H9 (cell line): ENCODE measurements around the gene CHST8. TPM values are rescaled to one million over a fixed set of nuclear protein-coding genes. Genes with fewer than 3 reads are reported as not detected.

Experiments
- DNase-seq: peaks from one replicate; pipeline ENCODE4 v3.0.0-alpha.2; 2017
- H2AFZ ChIP-seq: one replicate; pipeline ENCODE4 v1.6.1; 2013; ENCODE audit warnings: mild to moderate bottlenecking, low read length, control low read depth, moderate library complexity
- H2AK5ac ChIP-seq: 2 replicates; pipeline ENCODE4 v1.6.1; 2013; ENCODE audit warnings: low read length, control low read depth, mixed read lengths; ENCODE audit not compliant: insufficient read length
- H2BK120ac ChIP-seq: one replicate; pipeline ENCODE4 v1.6.1; 2013; ENCODE audit warnings: low read depth, mild to moderate bottlenecking, low read length, control low read depth, inconsistent platforms; ENCODE audit not compliant: poor library complexity, severe bottlenecking
- H2BK12ac ChIP-seq: 2 replicates; pipeline ENCODE4 v1.6.1; 2013; ENCODE audit warnings: low read length, control low read depth, mixed read lengths, low read depth; ENCODE audit not compliant: insufficient read length
- H2BK15ac ChIP-seq: 2 replicates; pipeline ENCODE4 v1.6.1; 2013; ENCODE audit warnings: low read depth, low read length, control low read depth
- H2BK20ac ChIP-seq: one replicate; pipeline ENCODE4 v1.6.1; 2013; ENCODE audit warnings: low read depth, mild to moderate bottlenecking, low read length, control low read depth, inconsistent platforms; ENCODE audit not compliant: poor library complexity, severe bottlenecking
- H2BK5ac ChIP-seq: 2 replicates; pipeline ENCODE4 v1.6.1; 2013; ENCODE audit warnings: low read length, control low read depth, mixed read lengths; ENCODE audit not compliant: insufficient read length
- H3K14ac ChIP-seq: 2 replicates; pipeline ENCODE4 v1.6.1; 2013; ENCODE audit warnings: low read length, control low read depth; ENCODE audit not compliant: insufficient read depth
- H3K18ac ChIP-seq: 2 replicates; pipeline ENCODE4 v1.6.1; 2013; ENCODE audit warnings: low read depth, mild to moderate bottlenecking, mixed read lengths, low read length, control low read depth; ENCODE audit not compliant: insufficient read length
- H3K23ac ChIP-seq: 2 replicates; pipeline ENCODE4 v1.6.1; 2013; ENCODE audit warnings: low read length, control low read depth, mixed read lengths, low read depth; ENCODE audit not compliant: insufficient read length
- H3K23me2 ChIP-seq: 2 replicates; pipeline ENCODE4 v1.6.1; 2013; ENCODE audit warnings: low read depth, mild to moderate bottlenecking, mixed read lengths, low read length, control low read depth; ENCODE audit not compliant: insufficient read length, poor library complexity, severe bottlenecking
- H3K27ac ChIP-seq: 2 replicates; pipeline ENCODE4 v1.5.1; 2013; ENCODE audit warnings: low read length, control low read depth, mixed read lengths, low read depth; ENCODE audit not compliant: insufficient read length
- H3K27me3 ChIP-seq: 2 replicates; pipeline ENCODE4 v1.6.1; 2013; ENCODE audit warnings: low read length, control low read depth, inconsistent platforms; ENCODE audit not compliant: insufficient read depth
- H3K4ac ChIP-seq: 2 replicates; pipeline ENCODE4 v1.6.1; 2013; ENCODE audit warnings: low read depth, mild to moderate bottlenecking, control low read depth, inconsistent platforms, low read length, moderate library complexity
- H3K4me1 ChIP-seq: 2 replicates; pipeline ENCODE4 v1.6.1; 2013; ENCODE audit warnings: low read length, control low read depth, inconsistent platforms; ENCODE audit not compliant: insufficient read depth
- H3K4me2 ChIP-seq: 2 replicates; pipeline ENCODE4 v1.6.1; 2013; ENCODE audit warnings: low read length, control low read depth, mixed read lengths; ENCODE audit not compliant: insufficient read length, insufficient read depth
- H3K56ac ChIP-seq: 2 replicates; pipeline ENCODE4 v1.6.1; 2013; ENCODE audit warnings: low read depth, mild to moderate bottlenecking, mixed read lengths, low read length, control low read depth; ENCODE audit not compliant: insufficient read length
- H3K79me1 ChIP-seq: 2 replicates; pipeline ENCODE4 v1.6.1; 2013; ENCODE audit warnings: low read depth, mild to moderate bottlenecking, moderate library complexity, low read length, control low read depth, inconsistent platforms; ENCODE audit not compliant: insufficient read depth, poor library complexity, severe bottlenecking
- H3K79me2 ChIP-seq: 2 replicates; pipeline ENCODE4 v1.6.1; 2013; ENCODE audit warnings: low read length, control low read depth, inconsistent platforms; ENCODE audit not compliant: insufficient read depth
- H3K9ac ChIP-seq: 2 replicates; pipeline ENCODE4 v1.6.1; 2013; ENCODE audit warnings: low read length, control low read depth, mixed read lengths; ENCODE audit not compliant: insufficient read length; ENCODE audit errors: extremely low read depth
- H3K9me3 ChIP-seq: one replicate; pipeline ENCODE4 v1.6.1; 2013; ENCODE audit warnings: low read depth, low read length, inconsistent platforms; ENCODE audit not compliant: control insufficient read depth
- H3T11ph ChIP-seq: one replicate; pipeline ENCODE4 v1.6.1; 2013; ENCODE audit warnings: mild to moderate bottlenecking, low read length, control low read depth, inconsistent platforms
- H4K20me1 ChIP-seq: one replicate; pipeline ENCODE4 v1.6.1; 2013; ENCODE audit not compliant: control insufficient read depth, insufficient read length, insufficient read depth
- H4K5ac ChIP-seq: 2 replicates; pipeline ENCODE4 v1.6.1; 2013; ENCODE audit warnings: low read depth, mild to moderate bottlenecking, mixed read lengths, low read length, control low read depth; ENCODE audit not compliant: insufficient read length
- H4K8ac ChIP-seq: replicated peaks from 2 replicates; pipeline ENCODE4 v1.6.1; 2013; ENCODE audit warnings: low read length, control low read depth, mixed read lengths, low read depth; ENCODE audit not compliant: insufficient read length
- H4K91ac ChIP-seq: 2 replicates; pipeline ENCODE4 v1.6.1; 2013; ENCODE audit warnings: low read depth, mild to moderate bottlenecking, moderate library complexity, mixed read lengths, low read length, control low read depth; ENCODE audit not compliant: insufficient read length
- H3K27ac Mint-ChIP-seq, 3 experiments: 2 replicates in 2 of 3; 3 replicates in 1 of 3; pipeline ENCODE4 v1.8.0; 2020 to 2021; ENCODE audit warnings: mixed read lengths in 3 of 3, mild to moderate bottlenecking in 1 of 3, moderate library complexity in 1 of 3
- H3K27me3 Mint-ChIP-seq: 2 replicates; pipeline ENCODE4 v1.8.0; 2021; ENCODE audit warnings: low read depth, mild to moderate bottlenecking, moderate library complexity, mixed read lengths
- H3K36me3 Mint-ChIP-seq, 3 experiments: 2 replicates in 2 of 3; 3 replicates in 1 of 3; pipeline ENCODE4 v1.8.0; 2020 to 2021; ENCODE audit warnings: low read depth in 3 of 3, mixed read lengths in 3 of 3; ENCODE audit not compliant: insufficient read depth in 1 of 3
- H3K4me1 Mint-ChIP-seq, 2 experiments: 2 replicates each; pipeline ENCODE4 v1.8.0; 2020; ENCODE audit warnings: mixed read lengths in 2 of 2
- H3K4me3 Mint-ChIP-seq, 2 experiments: 2 replicates in 1 of 2; 3 replicates in 1 of 2; pipeline ENCODE4 v1.8.0; 2020 to 2021; ENCODE audit warnings: mild to moderate bottlenecking in 2 of 2, mixed read lengths in 2 of 2, moderate library complexity in 1 of 2
- H3K9me3 Mint-ChIP-seq, 2 experiments: 2 replicates in 1 of 2; 3 replicates in 1 of 2; pipeline ENCODE4 v1.8.0; 2020; ENCODE audit warnings: mild to moderate bottlenecking in 2 of 2, mixed read lengths in 2 of 2, moderate library complexity in 1 of 2
- CTCF ChIP-seq: fragments of 200-600 bp; sonication (generic); conservative IDR thresholded peaks from 3 replicates; pipeline ENCODE4 v1.8.0; 2021; ENCODE audit warnings: antibody characterized with exemption, mild to moderate bottlenecking
- WGBS: extraction: QIAGEN DNeasy Blood & Tissue Kit; methylation state at CpG from one replicate; pipeline ENCODE4 v1.1.7; 2013; ENCODE audit warnings: missing lambda C conversion rate, low lambda C conversion rate, mixed read lengths; ENCODE audit not compliant: insufficient read length; ENCODE audit errors: extremely low coverage; 5-methylcytosine and 5-hydroxymethylcytosine counted together
- total RNA-seq: library from RNA; stranded (reverse); gene quantifications from 2 replicates; pipeline ENCODE4 v1.2.1, GENCODE V29; 2021

The CHST8 gene
- total RNA-seq, 1 experiment from 2014 or later = 5.1 TPM

GRCh38 chr19:33813391-33814101, 191.8 kb downstream of the CHST8 start:
- Histone ChIP-seq H2BK120ac (no peak overlapping the region), H4K8ac (no peak overlapping the region), H3K14ac (no peak overlapping the region), H2AFZ (no peak overlapping the region), H2AK5ac (no peak overlapping the region), H3K18ac (no peak overlapping the region), H3K23ac (no peak overlapping the region), H3K23me2 (no peaks in the 10 kb centered on the region), H3K4me1 (no peaks in the 10 kb centered on the region), H3K9me3 (no peaks in the 10 kb centered on the region), H3K4me2 (no peak overlapping the region), H4K91ac (no peak overlapping the region), H4K20me1 (no peaks in the 10 kb centered on the region), H3K27me3 (no peaks in the 10 kb centered on the region), H2BK20ac (no peak overlapping the region), H3K4ac (no peak overlapping the region), H4K5ac (no peak overlapping the region), H3T11ph (no peak overlapping the region), H2BK5ac (no peak overlapping the region), H3K79me2 (no peaks in the 10 kb centered on the region), H3K9ac (no peak overlapping the region), H2BK15ac (no peak overlapping the region), H3K56ac (no peak overlapping the region), H3K27ac (no peak overlapping the region), H2BK12ac (no peak overlapping the region), H3K79me1 (no peaks in the 10 kb centered on the region)
- Mint-ChIP-seq H3K4me3 (no peak overlapping the region), H3K4me1 (peaks cover 3 to 6% of the 10 kb centered on the region in 2 experiments; a peak in 3 of 4 replicates), H3K27me3 (peaks cover 2% of the 10 kb centered on the region; the same call in 1 of the 2 replicates), H3K36me3 (peaks cover 4 to 51% (median 41%) of the 10 kb centered on the region in 3 experiments), H3K9me3 (no peaks in the 10 kb centered on the region), H3K27ac (0 out of 7 replicates have a peak overlapping the region, but pooled peaks of 1 of the 3 experiments have one; percentile 70)
- no peak for DNase-seq
- no CpG with 5 or more reads among the region's 16 CpGs for WGBS
- no peak for TF ChIP-seq CTCF
